GM20431 (cell line): Measurements from ENCODE around the gene USP11.
"Not testable (repeated sequence)": the region's sequence is repeated elsewhere in the genome, so short reads cannot be mapped to it uniquely, and the experiment has no call there.

Source experiments
- in situ Hi-C: fragments of 300-500 bp; cut with MseI, MboI; formaldehyde crosslinking; loops from one replicate; pipeline ENCODE4 v1.15.0; 2020; ENCODE audit warnings: low sequenced_read_pairs; ENCODE audit not compliant: unreplicated experiment

USP11 gene

GRCh38 chrX:47242321-47242720 lies 9.5 kb downstream of the USP11 start:
- in situ Hi-C loops = no loop called here

DNA sequence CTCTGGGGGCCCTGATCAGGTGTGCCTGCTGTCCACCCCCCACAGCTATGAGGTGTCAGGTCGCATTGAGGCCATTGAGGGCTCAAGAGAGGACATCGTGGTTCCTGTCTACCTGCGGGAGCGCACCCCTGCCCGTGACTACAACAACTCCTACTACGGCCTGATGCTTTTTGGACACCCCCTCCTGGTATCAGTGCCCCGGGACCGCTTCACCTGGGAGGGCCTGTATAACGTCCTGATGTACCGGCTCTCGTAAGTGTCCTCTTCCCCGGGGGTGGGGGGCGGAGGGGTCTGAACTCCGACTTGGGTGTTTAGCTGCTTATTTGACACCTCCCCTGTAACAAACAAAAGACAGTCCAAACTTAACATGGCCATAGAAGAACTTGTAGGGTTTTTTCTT lies 10.5 kb downstream of the USP11 start:
- in situ Hi-C loops = no loop called here

DNA sequence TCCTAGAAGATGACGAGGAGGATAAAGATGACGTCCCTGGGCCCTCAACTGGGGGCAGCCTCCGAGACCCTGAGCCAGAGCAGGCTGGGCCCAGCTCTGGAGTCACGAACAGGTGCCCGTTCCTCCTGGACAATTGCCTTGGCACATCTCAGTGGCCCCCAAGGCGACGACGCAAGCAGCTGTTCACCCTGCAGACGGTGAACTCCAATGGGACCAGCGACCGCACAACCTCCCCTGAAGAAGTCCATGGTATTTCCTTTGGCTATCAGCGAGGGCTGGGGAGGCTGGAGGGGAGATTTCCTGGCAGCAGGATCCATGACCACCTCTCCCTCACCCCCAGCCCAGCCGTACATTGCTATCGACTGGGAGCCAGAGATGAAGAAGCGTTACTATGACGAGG lies 11.9 kb downstream of the USP11 start:
- in situ Hi-C loops = no loop called here

GRCh38 chrX:47245156-47245555 lies 12.3 kb downstream of the USP11 start:
- in situ Hi-C loops = no loop called here

DNA sequence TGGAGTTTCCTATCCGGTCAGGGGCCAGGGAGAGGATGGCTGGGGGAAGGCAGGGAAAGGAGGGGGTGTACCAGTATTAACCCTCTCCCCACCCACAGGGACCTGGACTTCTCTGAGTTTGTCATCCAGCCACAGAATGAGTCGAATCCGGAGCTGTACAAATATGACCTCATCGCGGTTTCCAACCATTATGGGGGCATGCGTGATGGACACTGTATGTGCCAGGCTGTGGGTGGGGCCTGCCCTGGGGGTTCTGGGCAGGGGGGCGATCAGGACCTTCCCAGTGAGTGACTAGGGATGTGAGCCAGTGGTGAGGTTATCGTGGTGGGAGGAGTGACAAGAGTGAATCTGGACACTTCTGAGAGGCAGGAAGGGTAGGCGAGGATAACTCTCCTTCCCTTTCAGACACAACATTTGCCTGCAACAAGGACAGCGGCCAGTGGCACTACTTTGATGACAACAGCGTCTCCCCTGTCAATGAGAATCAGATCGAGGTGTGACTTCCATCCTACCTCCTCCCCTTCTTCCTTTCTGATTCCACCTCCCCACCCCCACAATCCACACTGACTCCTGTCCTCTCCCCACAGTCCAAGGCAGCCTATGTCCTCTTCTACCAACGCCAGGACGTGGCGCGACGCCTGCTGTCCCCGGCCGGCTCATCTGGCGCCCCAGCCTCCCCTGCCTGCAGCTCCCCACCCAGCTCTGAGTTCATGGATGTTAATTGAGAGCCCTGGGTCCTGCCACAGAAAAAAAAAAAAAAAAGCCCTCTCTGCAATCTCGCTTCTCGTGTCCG lies 14.6 kb downstream of the USP11 start:
- in situ Hi-C loops = no loop called here

DNA sequence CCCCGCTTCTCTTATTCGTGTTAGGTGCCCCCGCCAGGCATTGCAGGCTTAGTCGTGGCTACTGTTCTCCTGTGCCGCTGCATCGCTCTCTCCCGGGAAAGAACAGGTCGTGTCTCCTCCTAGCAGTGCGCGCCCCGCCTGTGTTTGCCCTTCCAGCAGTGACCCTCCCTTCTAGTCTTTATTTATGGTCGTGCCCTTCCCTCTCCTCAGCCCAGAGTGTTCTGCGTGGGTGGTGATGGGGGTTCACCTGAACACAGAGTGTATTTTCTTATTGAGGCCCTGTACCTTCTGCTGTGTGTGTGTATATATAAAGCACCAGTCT lies 15.2 kb downstream of the USP11 start:
- in situ Hi-C loops = no loop called here

DNA sequence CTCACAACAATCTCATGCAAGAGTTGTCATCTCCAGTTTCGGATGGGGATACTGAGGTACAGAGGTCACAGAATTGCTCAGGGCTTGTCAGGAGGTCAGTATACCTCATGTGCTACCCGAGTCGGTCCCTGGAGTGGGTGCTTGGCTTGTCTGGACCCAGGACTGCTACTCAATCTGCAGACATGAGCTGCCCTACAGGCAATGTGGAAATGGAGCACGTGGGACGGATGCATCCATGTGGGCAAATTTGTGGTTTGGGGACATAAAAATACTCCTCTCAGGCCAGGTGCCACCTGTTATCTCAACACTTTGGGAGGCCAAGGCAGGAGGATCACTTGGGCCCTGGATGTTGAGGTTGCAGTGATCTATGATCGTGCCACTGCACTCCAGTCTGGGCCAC lies 15.8 kb downstream of the USP11 start:
- in situ Hi-C loops = no loop called here

DNA sequence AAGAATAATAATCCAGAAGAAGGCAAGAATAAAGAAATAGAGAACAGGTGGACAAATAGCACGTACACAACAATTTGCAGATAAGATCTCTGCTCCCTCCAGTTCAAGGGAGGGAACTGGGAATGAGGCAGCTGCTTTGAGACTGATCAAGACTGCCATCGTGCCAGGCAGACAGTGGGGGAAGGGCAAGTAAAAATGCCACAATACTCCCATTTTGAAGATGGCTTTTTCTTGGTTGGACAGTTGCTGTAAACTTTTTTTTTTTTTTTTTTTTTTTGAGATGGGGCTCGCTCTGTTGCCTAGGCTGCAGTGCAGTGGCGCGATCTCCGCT lies 17.2 kb downstream of the USP11 start:
- in situ Hi-C loops = no loop called here

DNA sequence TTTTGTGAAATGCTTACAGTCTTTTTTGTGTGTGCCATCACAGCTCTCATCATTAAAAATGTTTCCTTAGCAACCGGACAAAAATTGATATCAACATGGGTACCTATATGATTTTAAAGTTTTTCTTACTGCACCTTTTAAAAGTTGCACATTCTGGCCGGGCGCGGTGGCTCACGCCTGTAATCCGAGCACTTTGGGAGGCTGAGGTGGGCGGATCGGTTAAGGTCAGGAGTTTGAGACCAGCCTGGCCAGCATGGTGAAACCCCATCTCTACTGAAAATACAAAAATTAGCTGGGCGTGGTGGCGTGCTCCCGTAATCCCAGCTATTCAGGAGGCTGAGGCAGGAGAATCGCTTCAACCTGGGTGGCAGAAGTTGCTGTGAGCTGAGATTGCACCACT lies 24.8 kb downstream of the USP11 start:
- in situ Hi-C loops = not testable (repeated sequence)

DNA sequence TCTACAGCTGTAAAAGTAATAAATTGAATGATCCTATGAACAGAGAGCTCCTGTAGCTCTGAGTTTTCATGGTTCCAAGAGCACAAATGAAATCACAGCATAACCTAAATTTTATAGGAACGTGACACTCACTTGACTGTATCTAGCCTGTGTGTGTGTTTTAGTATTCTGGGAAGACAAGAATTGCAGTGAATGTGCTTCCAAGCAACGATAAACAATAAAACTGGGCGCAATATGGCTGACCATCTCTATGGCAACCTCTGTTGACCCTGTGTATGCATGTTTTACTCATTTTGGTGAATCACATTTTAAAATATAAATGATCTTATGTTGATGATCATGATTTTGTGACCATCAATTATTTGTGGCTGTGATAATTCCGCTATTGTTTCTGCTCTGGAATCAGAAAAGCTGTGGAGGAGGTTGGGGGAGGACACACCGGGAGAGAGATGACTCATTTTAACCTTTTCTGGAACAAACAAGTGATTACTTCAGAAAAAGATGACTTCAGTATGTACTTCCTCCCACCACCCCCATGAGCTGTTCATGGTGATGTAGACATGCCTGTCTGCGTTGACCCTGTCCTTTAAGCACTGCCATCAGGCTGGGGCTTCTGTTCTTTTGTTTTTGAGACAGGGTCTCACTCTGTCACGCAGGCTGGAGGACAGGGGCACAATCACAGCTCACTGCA lies 31.8 kb downstream of the USP11 start:
- in situ Hi-C loops = no loop called here

DNA sequence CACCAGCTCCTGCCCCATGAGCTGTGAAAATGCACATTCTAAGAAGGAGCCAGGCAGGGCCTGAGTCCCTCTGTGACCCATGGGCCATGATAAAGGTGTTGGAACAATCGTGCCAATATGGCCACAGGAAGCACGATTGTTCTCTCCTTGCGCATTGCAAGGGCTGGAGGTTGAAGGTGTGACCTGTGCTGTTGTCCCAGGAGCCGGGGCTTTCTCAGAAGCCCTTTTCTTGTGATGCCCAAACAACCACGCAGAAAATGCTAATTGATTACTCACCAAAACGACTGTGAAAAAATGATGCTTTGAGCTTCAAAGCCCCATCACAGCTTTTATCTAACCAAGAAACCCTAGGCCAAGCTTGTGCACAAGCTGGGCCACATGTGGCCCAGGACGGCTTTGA lies 33.8 kb downstream of the USP11 start:
- in situ Hi-C loops = no loop called here

- in situ Hi-C loops = no loop called here
These were observed 39.2 kb downstream of the USP11 start for GRCh38 chrX:47272013-47272408.

DNA sequence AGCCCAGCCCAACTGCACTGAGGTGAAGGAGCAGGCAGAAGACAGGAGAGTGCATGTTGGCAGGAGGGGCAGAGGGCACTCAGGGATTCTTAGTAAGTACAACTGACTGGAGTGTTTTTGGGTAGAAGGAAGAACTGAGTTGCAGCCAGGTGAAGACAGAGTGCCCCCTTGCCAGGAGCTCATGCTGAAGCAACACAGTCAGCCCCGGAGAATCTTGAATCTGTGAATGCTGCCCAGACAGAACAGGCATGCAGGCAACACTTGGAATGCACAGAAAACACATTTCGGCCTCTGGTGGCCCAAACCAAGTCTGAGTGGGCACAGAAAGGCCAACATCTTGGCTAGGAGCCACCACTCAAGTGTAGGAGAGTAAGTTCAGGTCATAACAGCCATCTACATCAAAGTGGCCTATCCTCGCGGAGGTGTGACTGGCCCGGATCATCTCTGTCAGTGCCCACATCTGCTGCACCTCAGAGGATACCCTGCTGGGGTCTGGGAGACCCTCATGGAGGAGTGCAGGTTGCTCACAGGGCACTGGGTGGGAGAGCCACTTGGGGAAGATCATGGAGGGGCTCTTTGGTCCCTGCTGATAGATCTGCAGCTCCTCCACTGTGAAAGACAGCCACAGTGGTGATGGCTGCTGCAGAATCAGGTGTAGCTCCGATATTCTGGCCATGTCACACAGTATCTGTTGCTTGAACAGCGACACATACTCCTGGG lies 40.4 kb downstream of the USP11 start:
- in situ Hi-C loops = no loop called here

DNA sequence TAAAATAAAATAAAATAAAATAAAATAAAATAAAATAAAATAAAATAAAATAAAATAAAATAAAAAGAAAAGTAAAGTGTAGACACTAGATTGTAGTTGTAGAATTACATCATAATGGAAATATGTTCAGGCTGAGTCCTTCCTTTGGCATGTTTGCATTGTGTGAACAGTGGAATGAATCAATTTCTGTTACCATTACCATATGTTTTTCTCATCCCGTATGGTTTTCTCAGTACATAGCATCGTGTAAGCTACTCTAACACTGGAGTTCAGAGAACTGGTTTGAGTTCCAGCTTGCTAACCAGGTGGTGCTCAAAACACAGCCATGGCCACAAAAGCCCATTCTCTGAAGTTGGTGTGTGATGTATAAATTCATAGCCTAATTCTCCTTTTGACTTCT lies 45.9 kb downstream of the USP11 start:
- in situ Hi-C loops = no loop called here

DNA sequence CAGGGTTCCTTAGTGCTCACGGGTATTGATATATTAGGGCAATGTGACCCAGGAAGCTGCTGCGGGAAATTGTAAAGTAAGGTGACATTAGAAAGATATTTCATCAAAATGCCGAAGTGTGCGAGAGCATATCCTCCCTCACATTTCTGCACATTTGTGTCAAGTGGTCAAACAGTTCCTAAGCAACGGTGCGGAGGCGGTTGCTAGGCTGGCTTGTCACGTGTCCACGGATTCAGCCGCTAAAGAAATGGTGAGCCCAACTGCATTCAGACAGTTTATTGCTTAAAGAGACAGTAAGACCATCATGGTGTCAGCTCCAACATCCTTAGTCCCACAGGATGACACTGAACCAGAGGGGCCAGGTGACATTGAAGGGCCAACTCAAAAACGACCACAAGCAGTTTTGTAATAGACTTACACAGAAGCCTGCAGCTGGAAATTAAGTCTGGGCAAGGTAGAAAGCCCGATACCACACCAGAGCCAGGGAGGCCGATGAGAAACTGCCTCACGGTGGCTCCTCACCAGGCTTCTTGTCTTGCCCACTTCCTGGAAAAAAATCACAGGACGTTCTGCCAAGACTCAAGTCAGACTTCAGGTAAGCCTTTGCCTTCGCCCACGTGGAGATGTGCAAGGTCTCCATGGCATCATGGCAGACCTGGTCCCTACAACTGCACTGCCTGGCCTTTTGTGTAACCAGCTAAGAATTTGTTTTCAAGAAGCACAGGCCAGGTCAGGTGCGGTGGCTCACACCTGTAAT lies 50.4 kb downstream of the USP11 start:
- in situ Hi-C loops = no loop called here

DNA sequence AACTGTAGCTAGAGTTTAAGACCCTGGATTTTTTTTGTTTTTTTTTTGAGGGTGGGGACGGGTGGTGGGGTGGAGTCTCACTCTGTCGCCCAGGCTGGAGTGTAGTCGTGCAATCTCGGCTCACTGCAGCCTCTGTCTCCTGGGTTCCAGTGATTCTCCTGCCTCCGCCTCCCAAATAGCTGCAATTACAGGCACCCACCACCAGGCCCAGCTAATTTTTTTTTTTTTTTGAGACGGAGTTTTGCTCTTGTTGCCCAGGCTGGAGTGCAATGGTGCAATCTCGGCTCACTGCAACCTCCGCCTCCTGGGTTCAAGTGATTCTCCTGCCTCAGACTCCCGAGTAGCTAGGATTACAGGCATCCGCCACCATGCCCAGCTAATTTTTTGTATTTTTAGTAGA lies 51.8 kb downstream of the USP11 start:
- in situ Hi-C loops = not testable (repeated sequence)

DNA sequence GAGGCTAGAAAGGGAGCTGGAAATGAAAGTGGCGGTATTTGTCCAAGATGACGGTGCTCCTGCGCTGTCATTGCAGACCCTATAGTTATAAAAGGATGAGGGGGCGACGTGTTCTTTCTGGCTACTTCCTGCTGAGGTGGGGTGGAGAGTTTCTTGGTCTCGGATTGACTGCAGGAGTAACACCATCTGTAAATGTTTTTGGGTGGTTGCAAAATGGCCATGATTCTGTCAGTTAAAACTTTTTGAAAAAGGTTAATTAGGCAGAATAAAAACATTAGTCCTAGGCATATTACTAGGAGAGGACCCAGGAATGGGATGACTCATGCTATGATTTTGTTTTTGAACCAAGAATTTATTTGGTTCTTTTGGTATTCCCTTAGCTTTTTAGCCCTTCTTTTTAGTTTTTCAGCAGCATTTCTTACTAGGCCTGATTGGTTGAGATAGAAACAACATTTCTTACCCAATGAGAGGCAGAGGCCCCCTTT lies 53.1 kb downstream of the USP11 start:
- in situ Hi-C loops = no loop called here

DNA sequence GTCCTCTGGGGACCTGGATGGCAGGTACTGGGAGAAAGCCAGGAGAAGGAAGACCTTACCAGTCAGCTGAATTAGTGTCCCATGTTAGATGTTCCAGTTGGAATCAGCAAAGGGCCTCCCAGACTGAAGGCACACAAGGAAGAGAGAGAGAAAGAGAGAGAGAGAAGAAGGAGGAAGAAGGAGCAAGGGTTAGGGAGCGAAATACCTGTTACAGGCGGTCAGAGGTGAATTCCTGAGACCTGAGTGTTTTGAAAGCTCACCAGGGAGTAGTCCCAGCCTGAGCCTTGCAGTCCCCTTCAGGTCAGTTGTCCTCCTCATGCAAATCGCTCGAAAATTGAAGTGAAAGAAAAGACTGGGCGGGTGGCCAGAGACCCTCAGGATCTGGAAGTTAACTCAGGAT lies 60.3 kb downstream of the USP11 start:
- in situ Hi-C loops = no loop called here

DNA sequence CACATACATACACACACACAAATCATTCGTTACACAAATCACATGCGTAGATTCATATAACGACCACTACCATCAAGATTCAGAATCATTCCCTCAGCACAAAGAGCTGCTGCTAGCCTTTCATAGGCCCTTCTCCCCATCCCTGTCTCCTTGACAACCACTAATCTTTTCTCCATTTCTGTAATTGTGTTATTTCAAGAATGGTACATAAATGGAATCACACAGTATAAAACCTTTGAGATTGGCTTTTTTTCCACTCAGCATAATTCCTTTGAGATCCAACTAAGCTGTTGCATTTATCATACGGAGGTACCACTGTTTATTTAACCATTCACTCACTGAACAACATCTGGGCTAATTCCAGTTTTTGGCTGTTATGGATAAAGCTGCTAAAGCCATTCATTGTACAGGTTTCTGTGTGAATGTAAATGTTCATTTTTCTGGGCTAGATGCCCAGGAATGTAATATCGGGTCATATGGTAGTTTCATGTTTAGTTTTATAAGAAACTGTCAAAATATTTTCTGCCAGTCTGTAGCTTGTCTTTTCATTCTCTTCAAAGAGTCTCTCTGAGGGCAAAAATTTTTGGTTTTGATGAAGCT lies 64.1 kb downstream of the USP11 start:
- in situ Hi-C loops = no loop called here

GRCh38 chrX:47297874-47298273 lies 65.1 kb downstream of the USP11 start:
- in situ Hi-C loops = no loop called here
